K562 (cell line): ENCODE data around the gene CCL24. TPM values are rescaled to one million over a fixed set of nuclear protein-coding genes. Genes with fewer than 3 reads are reported as not detected.
A peak's percentile ranks its signal among the peaks of the same experiment; 100 is the strongest.

Source experiments
- E2F3 ChIP-seq: fragments of 250-450 bp; sonication (Bioruptor Pico); IDR thresholded peaks from 2 replicates; pipeline ENCODE4 v1.4.0; 2020; ENCODE audit warnings: mild to moderate bottlenecking
- E4F1 ChIP-seq: fragments of 250-450 bp; sonication (Bioruptor Pico); IDR thresholded peaks from 2 replicates; pipeline ENCODE4 v1.5.0; 2021; ENCODE audit warnings: mild to moderate bottlenecking, borderline replicate concordance
- FOXO4 ChIP-seq: fragments of 450-650 bp; formaldehyde crosslinking; IDR thresholded peaks from 2 replicates; pipeline ENCODE4 v1.4.0; 2020; ENCODE audit warnings: mild to moderate bottlenecking, moderate library complexity
- JUND ChIP-seq, 2 experiments: IDR thresholded peaks; 2 replicates in 1 of 2; 3 replicates in 1 of 2; pipeline ENCODE4 v1.6.1; 2011; ENCODE audit warnings: borderline replicate concordance in 2 of 2, low read depth in 2 of 2, low read length in 2 of 2, improper control_type of control experiment in 1 of 2, missing biosample characterization in 1 of 2, missing genetic modification characterization in 1 of 2, missing genetic modification reagents in 1 of 2
- MAFK ChIP-seq: IDR thresholded peaks from 2 replicates; pipeline ENCODE4 v1.6.1; 2011; ENCODE audit warnings: low read length, improper control_type of control experiment
- MYC ChIP-seq, 2 experiments: fragments of 250-450 bp in 1 of 2; sonication (Bioruptor Pico) in 1 of 2; IDR thresholded peaks; 2 replicates each; pipeline versions ENCODE4 v1.5.1 to v1.6.1; 2012 to 2021; ENCODE audit warnings: low read depth in 2 of 2, borderline replicate concordance in 1 of 2, improper control_type of control experiment in 1 of 2, low read length in 1 of 2, mild to moderate bottlenecking in 1 of 2, moderate library complexity in 1 of 2
- NFYB ChIP-seq: IDR thresholded peaks from 2 replicates; pipeline ENCODE4 v1.6.1; 2011; ENCODE audit warnings: mild to moderate bottlenecking, moderate library complexity; ENCODE audit not compliant: insufficient read length; ENCODE audit errors: extremely low read depth
- NR2C1 ChIP-seq, 2 experiments: fragments of 450-650 bp; IDR thresholded peaks; 2 replicates each; pipeline ENCODE4 v1.6.1; 2017; ENCODE audit warnings: mild to moderate bottlenecking in 2 of 2, antibody characterized with exemption in 1 of 2, inconsistent platforms in 1 of 2, missing compliant biosample characterization in 1 of 2, missing genetic modification characterization in 1 of 2
- TEAD1 ChIP-seq, 2 experiments: fragments of 450-650 bp in 1 of 2; sonication (generic) in 1 of 2; formaldehyde crosslinking; IDR thresholded peaks; 2 replicates each; pipeline versions ENCODE4 v1.4.0 to v1.8.0; 2020 to 2022; ENCODE audit warnings: mild to moderate bottlenecking in 2 of 2, missing genetic modification reagents in 1 of 2
- ZBTB12 ChIP-seq: fragments of 250-450 bp; sonication (Bioruptor Pico); IDR thresholded peaks from 2 replicates; pipeline ENCODE4 v1.4.0; 2020
- ZBTB33 ChIP-seq: sonication (generic); formaldehyde crosslinking; IDR thresholded peaks from 2 replicates; pipeline ENCODE4 v1.8.1; 2023; ENCODE audit warnings: mild to moderate bottlenecking, missing genetic modification reagents
- ZNF561 ChIP-seq: fragments of 450-650 bp; formaldehyde crosslinking; conservative IDR thresholded peaks from 2 replicates; pipeline ENCODE4 v1.4.0; 2020; ENCODE audit warnings: mild to moderate bottlenecking, moderate library complexity
- ZNF592 ChIP-seq: fragments of 450-650 bp; IDR thresholded peaks from 2 replicates; pipeline ENCODE4 v1.6.1; 2017; ENCODE audit warnings: antibody characterized with exemption, mild to moderate bottlenecking
- polyA plus RNA-seq, 8 experiments: library from polyadenylated mRNA; depleted of rRNA in 4 of 8; stranded (reverse) in 5 of 8; unstranded in 3 of 8; fragments of >200 nt; fragmentation: Nextera tagmentation in 2 of 8; fragmentation: Illumina TruSeq in 1 of 8; extraction: Ambion mirVana in 2 of 8; extraction: Trizol in 1 of 8; gene quantifications; 2 replicates each; pipeline versions ENCODE4 v1.2.1 to v1.2.3, GENCODE V29; 2011 to 2014; ENCODE audit warnings: inconsistent platforms in 1 of 8, missing spikeins in 1 of 8
- total RNA-seq, 7 experiments: library from RNA; depleted of rRNA in 6 of 7; stranded (reverse); fragments of >200 nt in 6 of 7; fragmentation: Illumina TruSeq in 2 of 7; extraction: Trizol in 2 of 7; gene quantifications; 2 replicates each; pipeline versions ENCODE4 v1.2.1 to v1.2.3, GENCODE V29; 2011 to 2021; ENCODE audit warnings: low replicate concordance in 1 of 7

CCL24 gene
- total and polyA plus RNA-seq, 9 of the 15 experiments (the other 6 are each of a cell fraction or from before 2014, with no cell fraction given) = 0.45 to 3.6 (median 0.95) TPM; not detected in 1

- peak; percentile 95 for TF ChIP-seq FOXO4 (CRISPR knock-in tag)
- TF ChIP-seq ZBTB12 (CRISPR knock-in tag) = peak; percentile 55; the same call in 1 of the 2 replicates
- TF ChIP-seq TEAD1 (CRISPR knock-in tag; IDR thresholded peaks at IDR 0.05) = peak in 1 of 2 experiments; percentile 90; a peak in 2 of 4 replicates
- no peak for TF ChIP-seq MAFK
- no peak for TF ChIP-seq MYC (IDR thresholded peaks at IDR 0.05; ENCODE audit: low read depth, low read length)
- TF ChIP-seq MYC (CRISPR knock-in tag; IDR thresholded peaks at IDR 0.05; ENCODE audit: borderline replicate concordance, low read depth) = peak; percentile 71; the same call in 1 of the 2 replicates
- peak; percentile 100 for TF ChIP-seq ZNF592
- TF ChIP-seq ZBTB33 (CRISPR knock-in tag) = no peak
- TF ChIP-seq E2F3 (CRISPR knock-in tag) = peak; percentile 91
- no peak for TF ChIP-seq NR2C1 (IDR thresholded peaks at IDR 0.05)
- peak; percentile 92 for TF ChIP-seq NR2C1 (tag; IDR thresholded peaks at IDR 0.05)
- no peak for TF ChIP-seq ZNF561
- no peak for TF ChIP-seq JUND (IDR thresholded peaks at IDR 0.05; ENCODE audit: borderline replicate concordance, low read depth, low read length)
- TF ChIP-seq JUND (tag; IDR thresholded peaks at IDR 0.05; ENCODE audit: borderline replicate concordance, low read depth, low read length) = peak; percentile 60; the same call in 1 of the 3 replicates
- TF ChIP-seq E4F1 (CRISPR knock-in tag) = 0 out of 2 replicates have a peak, but pooled peaks have one; percentile 55
- no peak for TF ChIP-seq NFYB
These were observed 30.1 kb upstream of the CCL24 start (continued) for GRCh38 chr7:75843613-75844116.
